ENCODE data around the gene UTF1.

Gene UTF1

DNA sequence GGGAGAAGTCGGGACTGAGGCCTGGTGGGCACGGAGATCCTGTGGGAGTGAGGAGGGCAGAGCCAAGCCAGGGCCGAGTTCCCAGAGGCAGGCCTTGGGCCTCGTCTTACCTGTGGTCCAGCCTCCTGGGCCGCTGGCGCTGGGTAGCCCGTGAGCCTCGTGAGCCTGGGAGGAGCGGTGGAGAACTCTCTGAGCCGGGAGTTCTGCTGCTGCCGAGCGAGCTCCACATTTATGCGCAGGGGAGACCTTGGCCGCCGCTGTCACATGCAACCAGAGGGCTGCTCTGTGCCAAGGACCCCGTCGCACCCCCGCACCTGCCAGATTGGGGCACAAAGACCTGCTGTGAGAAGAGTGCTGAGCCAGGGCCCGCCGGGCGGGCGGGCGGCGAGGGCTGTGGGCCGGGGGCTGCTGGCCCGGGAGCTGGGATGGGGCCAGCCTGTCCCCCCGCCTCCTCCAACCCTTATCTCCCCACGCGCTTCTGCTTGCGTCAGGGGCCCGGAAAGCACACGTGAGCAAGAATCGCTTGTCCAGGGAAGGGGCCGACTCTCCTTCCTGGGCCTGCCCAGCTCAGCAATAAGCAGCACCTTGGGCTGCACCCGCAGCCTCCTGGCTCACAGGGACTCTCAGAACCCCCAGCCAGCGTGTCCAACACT is 17.8 kb downstream of the UTF1 start:
- DNase-seq (ENCODE audit: low read depth), result no peak

DNA sequence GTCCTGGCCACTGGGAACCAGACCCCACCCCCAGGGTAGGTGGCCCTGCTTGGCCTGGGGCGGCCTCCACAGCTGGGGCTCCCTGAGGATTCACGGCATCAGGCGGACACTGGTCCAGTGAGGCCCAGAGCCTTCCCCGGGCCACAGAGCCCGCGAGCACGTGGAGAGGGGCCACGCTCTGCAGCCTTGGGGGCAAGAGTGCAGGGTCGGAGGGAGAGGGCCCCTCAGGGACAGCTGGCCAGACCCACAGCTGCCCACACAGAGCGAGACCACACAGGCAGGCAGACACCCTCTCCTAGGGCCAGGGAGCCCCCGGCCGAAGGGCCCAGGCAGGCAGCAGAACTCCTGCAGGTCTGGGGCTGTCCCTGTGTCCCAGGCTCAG is 18.3 kb downstream of the UTF1 start:
- DNase-seq (ENCODE audit: low read depth), result no peak

DNA sequence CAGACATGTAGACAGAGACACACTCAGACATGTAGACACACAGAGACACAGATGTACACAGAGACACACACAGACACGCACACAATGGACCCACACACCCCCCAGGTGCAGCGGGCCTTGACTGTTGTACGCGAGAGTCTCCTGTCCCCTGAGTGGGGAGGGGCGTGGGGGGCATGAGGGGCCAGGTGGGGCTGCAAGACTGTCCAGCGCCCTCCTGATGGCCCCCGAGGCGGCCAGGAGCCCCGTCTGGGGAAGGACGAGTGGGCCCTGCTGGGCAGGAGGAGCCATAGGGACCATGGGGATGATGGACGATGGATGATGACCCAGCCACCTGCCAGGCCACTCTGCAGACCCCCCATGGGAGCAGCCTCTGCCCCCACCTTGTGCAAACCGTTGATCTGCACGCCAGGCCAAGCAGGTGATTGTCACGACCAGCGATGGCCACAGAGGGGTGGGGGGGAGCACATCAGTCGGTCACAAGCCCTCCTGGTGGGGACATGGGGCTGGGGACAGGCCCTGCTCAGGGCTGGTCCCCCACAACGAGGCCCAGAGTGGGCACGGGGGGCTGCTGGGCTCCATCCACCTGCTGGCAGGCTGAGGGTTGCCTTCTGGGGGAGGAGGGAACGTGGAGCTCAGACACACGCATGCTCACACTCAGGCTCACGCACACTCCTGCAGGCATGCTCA is 19.2 kb downstream of the UTF1 start:
- no peak for DNase-seq (ENCODE audit: low read depth)

DNA sequence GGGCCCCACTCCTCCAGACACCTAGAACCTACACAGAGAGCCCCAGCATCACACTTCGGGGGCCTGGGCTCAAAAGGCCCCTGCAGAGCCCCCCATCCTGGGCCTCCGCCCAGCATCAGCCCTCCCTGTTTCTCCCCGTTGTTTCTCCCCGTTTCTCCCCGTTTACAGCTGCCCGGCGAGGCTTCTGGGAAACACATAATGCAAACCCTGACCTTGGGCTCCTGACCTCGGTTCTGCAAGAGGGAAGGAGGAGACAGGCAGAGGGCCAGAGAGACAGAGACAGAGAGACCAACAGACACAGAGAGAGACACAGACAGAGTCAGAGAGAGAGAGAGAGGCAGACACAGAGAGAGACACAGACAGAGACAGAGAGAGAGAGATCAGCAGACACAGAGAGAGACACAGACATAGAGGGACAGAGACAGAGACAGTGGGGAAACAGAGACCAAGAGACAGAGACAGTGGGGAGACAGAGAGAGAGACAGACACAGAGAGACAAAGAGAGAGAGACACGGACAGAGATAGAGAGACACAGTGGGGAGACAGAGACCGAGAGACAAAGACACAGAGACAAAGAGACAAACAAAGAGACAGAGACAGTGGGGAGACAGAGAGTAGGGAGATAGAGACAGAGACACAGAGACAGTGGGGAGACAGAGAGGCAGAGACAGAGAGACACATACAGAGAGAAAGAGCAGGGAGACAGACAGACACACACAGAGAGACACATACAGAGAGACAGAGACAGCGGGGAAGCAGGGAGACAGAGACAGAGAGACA is 20.1 kb downstream of the UTF1 start:
- DNase-seq (ENCODE audit: low read depth), result no peak

DNA sequence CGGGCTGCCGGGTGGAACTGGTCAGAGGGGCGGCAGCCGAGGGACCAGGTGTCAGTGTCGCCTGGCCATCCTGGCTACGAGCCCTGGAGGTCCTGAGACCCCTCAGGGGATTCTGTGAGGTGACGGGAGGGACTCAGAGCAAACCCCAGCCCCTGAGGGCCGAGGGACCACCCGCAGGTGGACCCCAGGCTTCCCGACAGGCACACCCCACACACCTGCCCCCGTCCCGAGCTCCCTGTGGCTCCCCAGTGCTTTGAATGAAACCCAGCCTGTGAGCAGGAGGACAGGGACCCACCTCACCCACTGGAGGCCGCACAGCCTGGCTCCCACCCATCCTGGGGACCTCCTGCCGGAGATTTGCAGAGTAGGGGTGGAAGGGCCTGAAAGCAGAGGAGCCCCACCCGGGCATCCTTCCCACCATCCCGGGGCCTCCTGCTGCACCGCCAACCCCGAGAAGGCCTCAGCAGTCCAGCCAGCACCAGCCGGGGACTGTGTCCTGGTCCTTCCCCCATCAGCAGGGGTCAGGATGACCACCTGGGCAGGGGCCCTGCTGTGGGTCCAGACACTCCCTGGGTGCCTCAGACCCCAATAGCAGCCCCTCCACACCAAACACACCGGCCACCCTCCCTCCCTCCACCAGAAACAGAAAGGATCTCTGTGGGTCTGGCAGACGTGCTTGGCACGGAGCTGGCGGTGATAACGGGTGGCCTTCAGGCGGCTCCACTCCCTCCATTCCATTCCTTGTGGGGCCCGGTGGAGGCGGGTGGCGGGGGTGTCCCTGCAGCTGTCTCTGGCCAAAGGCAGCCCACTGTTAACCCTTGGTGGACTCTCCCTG is 21.6 kb downstream of the UTF1 start:
- DNase-seq (ENCODE audit: low read depth), result no peak

DNA sequence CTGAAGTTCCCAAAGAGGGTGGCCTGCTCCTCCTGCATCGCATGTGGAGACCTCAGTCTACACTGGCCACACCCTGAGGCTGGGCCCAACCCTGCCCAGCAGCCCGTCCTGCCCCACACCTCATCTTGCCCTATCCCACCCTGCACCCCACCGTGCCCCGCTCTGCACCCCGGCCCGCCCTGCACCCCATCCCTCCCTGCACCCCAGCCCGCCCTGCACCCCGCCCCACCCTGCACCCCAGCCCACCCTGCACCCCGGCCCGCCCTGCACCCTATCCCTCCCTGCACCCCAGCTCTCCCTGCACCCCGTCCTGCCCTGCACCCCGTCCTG is 22.2 kb downstream of the UTF1 start:
- DNase-seq (ENCODE audit: low read depth), result no peak

DNA sequence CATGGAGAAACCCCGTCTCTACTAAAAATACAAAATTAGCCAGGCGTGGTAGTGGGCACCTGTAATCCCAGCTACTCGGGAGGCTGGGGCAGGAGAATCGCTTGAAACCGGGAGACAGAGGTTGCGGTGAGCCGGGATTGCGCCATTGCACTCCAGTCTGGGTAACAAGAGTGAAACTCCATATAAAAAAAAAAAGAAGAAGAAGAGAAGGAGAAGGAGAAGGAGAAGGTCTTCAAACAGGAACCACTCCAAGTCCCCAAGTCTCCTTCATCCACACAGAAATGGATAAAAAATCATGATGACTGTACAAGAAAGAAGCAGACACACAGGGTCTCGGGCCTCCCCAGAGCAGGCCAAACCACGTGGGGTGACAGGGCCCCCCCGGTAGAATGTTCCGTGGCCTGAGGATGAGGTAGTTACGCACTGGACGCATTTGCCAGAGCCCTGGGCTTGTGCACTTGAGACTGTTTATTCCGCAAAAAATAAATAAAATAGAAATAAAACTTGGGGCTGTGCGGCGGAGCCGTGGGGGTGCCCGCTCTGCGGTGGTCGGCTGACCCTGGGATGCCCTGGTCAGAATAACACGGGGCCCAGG is 23.4 kb downstream of the UTF1 start:
- DNase-seq (ENCODE audit: low read depth), result no peak

DNA sequence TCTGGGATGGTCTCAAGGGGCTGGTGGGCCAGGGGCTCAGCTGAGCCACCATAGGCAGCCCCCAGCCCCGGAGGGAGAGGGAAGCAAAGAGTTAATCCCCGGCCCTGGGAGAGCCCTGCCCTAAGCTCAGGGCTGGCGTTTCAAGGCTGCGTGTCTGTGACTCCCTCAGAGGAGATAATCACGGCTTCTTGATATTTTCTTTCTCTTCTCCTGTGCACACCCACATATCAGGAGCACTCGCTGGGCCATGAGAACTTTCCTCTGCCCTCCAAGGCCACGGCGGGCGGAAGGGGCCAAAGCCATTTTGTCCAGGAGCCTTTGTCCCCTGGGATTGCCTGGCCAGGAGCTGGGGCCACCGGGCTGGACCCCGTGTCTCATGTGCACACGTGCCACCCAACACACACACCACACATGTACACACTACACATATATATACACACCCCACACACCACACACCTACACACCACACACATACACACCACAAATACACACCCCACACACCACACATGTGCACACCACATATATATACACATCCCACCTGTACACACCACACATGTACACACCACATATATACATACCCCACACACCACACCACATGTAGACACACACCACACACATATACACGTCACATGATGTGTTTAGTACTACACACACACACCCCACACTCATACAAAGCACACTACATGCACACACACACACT is 24.6 kb downstream of the UTF1 start:
- no peak for DNase-seq (ENCODE audit: low read depth)

DNA sequence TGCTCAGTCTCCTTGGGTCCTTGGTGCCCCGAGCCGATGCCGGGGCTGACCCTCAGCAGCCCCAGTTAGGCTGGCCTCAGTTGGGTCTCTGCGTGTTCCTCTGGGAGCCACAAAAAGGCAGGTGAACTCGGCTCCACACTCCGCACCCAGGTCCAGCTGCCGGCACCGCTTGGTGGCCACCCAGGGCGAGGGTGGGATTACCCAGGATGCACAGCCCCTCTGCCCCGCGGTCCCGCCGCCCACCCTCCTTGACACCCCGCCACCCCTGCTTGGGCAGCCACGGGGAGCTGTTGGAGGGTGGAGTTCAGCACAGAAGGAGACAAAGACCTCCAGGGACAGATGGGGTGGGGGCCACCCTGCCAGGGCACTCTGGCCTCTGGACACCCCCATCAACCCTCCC is 25.3 kb downstream of the UTF1 start:
- DNase-seq (ENCODE audit: low read depth), result no peak

DNA sequence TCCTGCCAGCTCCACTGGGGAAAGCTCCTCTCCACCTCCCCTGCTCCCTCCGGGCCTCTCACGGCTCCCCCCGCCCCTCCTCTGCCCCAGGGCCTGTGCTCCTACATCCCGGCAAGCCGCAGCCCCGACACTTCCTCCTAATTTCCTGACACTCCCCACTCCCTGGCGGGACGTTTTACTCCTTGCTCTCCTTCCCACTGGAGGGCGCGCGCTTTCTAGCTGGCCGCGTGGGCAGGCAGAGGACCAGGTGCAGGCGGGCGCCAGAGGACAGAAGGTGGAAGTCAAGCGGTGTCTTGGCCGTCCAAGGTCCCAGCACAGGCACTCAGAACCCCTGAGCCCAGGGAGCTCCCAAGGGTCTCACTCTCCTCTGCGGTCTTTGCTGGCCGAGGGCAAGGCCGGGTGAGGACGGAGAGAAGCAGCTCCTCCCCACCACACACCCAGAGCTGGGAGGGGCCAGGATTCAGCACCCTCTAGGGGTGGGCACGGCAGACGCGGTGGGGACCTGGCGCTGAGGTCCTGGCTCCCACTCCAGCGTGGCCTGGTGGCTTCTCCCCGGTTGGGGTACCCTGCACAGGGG is 27.6 kb downstream of the UTF1 start:
- DNase-seq (ENCODE audit: low read depth), result peak; percentile 49

DNA sequence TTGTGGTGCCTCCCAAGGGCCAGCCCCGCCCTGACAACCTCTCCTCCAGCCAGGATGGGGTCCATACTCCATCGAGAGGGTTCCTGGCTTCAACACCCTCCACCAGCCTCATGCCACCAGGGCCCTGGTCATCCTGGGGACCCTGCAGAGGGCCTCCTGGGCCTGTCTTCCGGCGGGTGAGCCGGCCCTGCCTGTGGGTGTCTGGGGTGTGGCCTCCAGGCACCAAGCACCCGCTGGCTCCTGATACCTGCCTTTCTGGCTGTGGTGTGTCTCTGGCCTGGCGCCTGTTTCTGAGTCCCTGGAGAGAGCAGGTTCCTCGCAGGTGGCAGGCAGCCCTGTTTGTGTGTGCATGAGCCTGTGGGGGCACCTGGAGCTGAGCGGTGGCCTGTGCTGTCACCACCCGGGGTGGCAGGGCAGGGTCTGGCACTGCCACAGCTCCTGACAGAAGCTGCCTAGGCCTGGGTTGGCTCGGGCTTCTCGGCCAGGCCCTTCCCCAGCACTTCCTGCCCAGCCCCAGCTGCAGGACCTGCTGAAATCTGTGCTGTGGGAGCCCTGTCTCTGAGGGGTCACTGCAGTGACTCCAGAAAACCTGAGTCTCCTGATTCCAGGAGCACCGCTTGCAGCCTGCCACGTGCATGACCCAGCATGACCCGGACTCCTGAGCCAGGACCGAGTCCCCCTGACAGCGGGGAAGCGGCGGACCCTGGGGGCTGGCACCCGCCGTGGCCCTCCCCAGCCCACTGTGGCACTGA is 28.2 kb downstream of the UTF1 start:
- DNase-seq (ENCODE audit: low read depth), result peak; percentile 19

DNA sequence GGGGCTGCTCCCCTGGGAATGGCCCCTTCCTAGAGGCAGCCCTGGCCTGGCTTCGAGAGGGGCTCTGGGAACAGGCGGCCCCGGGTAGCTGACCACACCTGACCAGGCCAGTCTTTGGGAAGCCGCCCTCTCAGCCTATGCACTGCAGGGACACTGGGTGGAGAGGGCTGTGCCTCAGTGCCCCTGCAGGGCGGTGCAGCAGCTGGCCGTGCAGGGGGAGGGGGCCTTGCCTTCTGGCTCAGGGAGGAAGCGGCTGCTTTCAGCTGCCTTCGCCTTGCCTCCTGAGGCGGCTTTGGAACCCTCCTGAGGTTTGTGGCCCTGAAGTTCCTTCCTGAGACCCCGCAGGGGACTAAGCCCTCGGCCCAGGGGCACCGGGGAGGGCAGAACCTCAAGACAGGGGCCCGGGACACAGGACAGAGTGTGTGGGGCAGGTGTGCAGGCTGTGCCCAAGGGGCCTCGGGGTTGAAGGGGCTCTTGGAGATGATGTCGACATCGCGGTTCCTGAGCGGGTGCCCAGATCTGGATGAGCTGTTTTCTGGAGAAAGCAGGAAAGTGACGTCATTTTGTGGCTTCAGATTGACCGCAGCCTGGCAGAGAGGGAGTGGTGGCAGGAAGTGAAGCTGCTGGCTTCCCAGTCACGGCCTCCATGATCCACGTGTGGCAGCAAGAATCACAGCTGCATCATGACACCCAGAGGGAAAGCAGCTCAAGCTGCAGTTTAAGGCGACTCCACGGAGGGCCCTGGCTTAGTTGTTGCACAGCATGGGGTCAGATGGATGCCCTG is 29.0 kb downstream of the UTF1 start:
- peak; percentile 100 for DNase-seq (ENCODE audit: low read depth)

DNA sequence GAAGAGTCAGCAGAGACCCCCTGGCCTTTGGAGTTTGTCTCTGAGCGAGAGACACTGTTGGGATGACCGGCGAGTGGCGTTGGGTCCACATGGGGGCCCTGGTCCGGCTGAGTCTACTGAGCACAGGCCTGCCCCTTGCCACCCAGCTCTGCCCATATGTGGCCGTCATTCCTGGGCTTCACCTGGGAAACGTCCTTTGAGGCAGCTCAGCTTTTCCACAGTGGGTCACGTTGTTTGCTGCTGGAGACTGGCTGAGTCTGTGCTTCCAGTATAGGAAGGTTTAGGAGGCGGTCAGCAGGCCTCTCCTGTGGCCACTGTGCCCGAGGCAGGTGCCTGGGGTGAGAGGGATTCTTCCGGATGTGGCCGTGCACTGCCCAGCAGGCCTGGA is 29.6 kb downstream of the UTF1 start:
- no peak for DNase-seq (ENCODE audit: low read depth)

DNA sequence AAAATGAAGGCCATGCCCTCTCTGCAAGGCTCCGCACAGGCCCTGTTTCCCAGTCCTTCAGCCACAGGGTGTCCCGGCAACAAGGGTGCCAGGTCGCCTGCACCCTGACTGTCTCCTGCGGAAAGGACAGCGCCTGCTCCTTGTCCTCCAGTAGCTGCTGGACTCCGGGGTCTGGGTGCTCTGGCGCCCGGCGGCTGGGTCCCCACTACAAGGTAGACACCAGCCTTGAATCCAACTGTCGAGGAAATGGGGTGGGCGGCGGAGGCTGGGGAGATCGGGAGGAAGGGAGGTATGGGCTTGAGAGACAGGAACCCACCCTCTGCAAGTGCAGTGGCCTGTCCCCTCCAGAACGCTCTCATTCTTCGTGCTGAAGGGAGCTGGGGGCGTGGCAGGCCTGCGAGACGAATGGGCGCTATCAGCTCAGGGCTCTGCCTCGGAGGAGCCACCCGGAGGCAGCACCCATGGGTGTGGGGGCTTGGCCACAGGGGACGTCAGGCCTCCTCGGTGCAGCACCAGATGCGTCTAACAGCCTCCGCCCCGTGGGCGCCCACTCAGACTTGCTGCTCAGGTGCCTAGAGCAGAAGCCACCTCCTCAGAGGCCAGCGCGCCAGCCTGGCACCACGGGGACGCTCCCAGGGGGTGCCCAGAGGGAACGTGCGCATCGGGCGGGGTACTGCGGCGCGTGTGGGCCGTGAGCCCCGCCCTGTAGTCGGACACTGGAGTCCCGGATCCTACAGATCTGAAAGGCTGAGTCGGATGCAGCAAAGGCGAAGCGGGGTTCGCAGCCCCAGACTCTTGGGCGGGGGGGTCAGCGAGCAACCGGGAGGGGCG is 31.1 kb downstream of the UTF1 start:
- DNase-seq (ENCODE audit: low read depth), result peak; percentile 58

DNA sequence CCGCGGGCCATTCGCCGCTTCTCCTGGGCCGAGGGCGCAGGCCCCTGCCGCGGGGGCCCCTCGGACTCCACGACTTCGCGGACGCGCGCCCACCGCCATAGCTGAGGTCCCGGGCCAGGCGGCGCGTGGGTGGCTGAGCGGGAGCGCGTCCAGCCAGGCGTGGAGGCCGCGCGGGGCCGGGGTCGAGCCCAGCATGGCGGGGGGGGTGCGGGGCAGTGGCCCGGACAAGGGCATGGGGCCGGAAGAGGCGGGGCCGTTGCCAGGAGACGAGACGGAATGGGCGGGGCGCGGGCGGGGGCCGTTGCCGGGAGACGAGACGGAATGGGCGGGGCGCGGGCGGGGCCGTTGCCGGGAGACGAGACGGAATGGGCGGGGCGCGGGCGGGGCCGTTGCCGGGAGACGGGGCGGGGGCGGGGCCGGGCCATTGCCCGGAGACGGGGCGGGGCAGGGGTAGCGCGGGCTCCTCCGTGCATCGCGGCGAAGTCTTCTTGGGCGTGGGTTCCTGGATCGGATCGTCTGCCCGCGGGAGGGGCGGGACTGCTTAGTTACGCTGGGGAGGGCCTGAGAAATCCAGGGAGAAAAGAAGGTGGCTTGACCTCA is 31.8 kb downstream of the UTF1 start:
- DNase-seq (ENCODE audit: low read depth), result peak; percentile 79

DNA sequence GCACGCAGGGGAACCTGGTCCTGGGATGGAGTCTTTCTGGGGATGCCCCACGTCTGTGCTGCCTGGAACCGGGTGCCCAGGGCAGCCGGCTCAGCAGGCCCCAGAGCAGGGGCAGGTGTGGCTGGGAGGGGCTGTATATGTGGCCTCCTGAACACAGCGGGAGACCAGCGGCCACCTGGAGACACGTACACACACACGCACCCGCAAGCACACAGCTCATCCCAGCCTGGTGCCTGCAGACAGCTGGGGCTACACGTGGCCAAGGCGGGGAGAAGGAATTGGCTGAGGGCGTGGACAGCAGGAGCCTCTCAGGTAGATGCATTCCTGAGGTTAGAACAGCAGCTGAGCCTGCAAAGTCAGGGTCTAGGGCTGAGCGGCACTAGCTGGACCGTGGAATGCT is 32.7 kb downstream of the UTF1 start:
- no peak for DNase-seq (ENCODE audit: low read depth)

DNA sequence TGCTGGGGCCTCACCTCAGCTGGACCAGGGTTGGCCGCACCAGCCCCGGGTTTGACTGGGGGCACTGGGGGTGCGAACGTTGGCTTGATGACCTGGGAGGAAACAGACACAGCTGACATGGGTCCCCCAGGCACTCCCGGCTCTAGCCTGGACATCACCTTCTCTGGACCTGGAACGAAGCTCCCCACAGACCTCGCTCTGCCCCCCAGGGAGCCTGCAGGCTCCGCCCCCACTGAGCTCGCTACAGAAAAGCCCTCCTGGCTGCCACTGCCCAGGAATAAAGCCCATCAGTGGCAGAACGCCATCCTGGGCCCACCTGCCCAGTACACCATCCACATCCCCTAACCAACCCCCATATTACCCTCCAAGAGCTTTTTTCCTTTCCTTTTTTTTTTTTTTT is 33.7 kb downstream of the UTF1 start:
- no peak for DNase-seq (ENCODE audit: low read depth)

DNA sequence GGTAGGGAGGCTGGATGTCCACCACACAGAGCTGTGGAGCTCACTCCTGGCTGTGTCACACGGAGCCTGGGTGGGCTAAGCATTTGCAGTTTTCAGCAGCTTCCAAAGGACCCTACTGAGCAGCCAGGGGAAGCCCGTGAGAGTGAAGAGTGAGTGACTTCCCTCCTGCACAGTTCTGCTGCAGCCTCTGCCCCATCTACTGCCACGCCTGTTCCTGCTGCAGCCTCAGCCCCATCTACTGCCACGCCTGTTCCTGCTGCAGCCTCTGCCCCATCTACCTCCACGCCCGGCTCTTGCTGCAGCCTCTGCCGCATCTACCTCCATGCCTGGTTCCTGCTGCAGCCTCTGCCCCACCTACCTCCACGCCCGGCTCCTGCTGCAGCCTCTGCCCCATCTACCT is 34.4 kb downstream of the UTF1 start:
- no peak for DNase-seq (ENCODE audit: low read depth)

Data from ELR (cell line).